Upper lobe of left lung (tissue), 4 donors: ENCODE data around the gene TTC4.

Experiments used
- POLR2AphosphoS5 ChIP-seq, 2 donors: sonication (generic); formaldehyde crosslinking; IDR thresholded peaks; one replicate each; pipeline ENCODE4 v1.5.1; 2017; ENCODE audit warnings: antibody characterized with exemption in 2 of 2
- TF ChIP-seq, protein P1 (sequence below), 6 experiments: fragments of 450-650 bp in 4 of 6; fragments of 200-600 bp in 2 of 6; sonication (generic) in 2 of 6; IDR thresholded peaks; one replicate each; pipeline ENCODE4 v1.5.1; 2016 to 2019; ENCODE audit warnings: antibody characterized with exemption in 6 of 6

DNA sequence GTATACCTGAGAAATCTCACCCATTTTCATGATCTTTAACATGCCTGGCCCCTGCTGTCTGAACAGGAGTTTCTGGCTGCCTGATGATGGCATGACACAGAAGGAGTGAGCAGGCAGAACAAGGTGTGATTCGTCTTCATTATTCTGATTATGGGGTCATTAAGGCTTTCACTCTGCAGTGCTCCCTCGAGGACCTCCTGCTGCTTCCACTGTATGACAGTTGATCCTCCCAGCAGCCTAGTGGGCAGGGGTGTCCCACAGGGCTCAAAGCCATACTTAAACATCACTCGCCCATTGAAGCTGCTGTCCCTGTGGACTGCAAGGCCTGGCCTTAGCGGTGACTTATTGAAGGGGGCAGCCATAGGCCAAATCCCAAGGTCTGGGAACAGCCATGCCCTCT, 61.4 kb downstream of the TTC4 start:
- TF ChIP-seq, protein P1, sequence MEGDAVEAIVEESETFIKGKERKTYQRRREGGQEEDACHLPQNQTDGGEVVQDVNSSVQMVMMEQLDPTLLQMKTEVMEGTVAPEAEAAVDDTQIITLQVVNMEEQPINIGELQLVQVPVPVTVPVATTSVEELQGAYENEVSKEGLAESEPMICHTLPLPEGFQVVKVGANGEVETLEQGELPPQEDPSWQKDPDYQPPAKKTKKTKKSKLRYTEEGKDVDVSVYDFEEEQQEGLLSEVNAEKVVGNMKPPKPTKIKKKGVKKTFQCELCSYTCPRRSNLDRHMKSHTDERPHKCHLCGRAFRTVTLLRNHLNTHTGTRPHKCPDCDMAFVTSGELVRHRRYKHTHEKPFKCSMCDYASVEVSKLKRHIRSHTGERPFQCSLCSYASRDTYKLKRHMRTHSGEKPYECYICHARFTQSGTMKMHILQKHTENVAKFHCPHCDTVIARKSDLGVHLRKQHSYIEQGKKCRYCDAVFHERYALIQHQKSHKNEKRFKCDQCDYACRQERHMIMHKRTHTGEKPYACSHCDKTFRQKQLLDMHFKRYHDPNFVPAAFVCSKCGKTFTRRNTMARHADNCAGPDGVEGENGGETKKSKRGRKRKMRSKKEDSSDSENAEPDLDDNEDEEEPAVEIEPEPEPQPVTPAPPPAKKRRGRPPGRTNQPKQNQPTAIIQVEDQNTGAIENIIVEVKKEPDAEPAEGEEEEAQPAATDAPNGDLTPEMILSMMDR (IDR thresholded peaks at IDR 0.05) = no peak
- TF ChIP-seq POLR2AphosphoS5 (IDR thresholded peaks at IDR 0.05) = no peak
